ENCODE measurements around the gene EDC4. TPM values are rescaled to one million over a fixed set of nuclear protein-coding genes. Genes with fewer than 3 reads are reported as not detected.

EDC4 gene
- polyA plus RNA-seq, 3 donors = 91.3 to 99.6 (median 95.2) TPM

DNA sequence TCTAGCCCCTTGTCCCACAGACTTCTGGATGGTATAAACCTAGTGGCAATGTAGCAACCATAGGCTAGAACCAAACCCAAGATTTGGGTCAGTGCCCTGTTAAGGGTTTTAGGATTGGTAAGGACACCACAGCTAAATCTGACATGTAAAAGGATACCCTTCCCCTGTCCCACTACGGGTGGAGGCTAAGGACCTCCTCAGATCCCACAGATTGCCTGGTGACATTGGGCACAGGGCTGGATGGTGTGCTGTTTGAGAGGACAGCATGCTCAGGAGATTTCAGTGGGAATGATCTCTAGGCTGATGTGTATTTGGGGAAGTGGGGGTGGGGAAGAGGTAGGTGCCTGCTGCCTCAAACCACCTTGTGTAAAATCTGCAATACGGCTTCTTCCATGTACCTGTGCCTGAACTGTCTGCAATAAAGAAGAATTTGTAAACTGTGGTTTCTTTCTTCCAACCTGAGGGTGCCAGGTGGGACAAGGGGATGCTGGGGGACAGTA is 671 bp upstream of the EDC4 start:
- DNase-seq = no peak

DNA sequence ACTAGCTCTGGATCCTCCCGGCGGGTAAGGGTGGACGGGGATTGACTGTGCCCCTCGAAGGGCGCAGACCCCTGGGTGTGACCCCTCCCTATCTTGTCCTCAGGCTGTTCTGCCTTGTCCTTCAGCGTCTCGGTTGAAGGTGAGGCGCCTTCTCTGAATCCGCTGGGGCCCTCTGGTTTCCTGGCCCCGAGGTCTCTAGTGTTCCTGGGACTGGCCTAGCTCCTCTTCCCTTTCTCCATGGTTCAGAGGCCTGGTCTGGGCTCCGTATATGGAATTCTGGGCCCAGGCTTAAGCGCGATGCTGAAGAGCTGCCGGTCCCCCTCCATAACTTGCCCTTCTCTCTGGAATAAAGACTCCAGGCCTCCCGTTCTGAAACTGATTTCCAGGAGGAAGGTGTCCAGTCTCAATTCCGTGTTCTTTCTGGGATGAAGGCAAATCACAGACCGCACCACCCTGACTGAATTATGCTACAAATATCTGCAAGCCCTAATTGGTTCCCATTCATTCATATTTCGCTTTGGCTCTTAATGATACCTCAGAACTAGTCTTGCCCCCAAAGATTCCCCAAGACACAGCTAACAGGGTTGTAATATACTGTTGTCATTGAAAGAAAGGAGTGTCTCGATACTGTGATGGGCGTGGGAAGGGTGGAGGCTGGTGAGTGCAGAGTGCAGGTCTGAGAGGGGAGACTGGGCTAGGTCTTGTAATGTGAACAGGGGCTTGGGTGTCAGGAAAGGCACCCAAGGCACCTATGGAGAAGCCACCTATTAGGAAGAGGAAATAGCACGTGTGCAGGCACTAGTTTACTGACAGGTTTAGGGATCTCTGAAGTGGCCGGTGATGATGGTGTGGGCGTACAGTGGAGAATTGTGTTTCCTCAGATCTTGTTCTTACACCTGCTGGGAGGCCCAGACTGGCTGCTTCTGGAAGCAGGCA is 851 bp downstream of the EDC4 start:
- DNase-seq = no peak

GRCh38 chr16:67874372-67874771 is 1.5 kb downstream of the EDC4 start:
- DNase-seq = no peak

- no peak for DNase-seq
Measured at GRCh38 chr16:67877064-67877463, 4.2 kb downstream of the EDC4 start.

GRCh38 chr16:67878232-67878631 is 5.4 kb downstream of the EDC4 start:
- DNase-seq = no peak

GRCh38 chr16:67878846-67879245 is 6.0 kb downstream of the EDC4 start:
- no peak for DNase-seq

DNA sequence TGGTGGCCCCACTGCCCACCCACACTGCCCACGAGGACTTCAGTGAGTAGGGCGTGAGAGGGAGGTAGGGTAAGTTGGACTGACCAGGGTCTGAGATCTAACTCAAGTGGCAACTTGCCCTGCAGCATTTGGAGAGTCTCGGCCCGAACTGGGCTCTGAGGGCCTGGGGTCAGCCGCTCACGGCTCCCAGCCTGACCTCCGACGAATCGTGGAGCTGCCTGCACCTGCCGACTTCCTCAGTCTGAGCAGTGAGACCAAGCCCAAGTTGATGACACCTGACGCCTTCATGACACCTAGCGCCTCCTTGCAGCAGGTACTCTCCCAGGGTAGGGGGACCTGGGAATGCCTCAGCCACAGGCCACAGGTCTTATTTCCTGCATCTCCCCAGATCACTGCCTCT is 6.6 kb downstream of the EDC4 start:
- DNase-seq = no peak

- DNase-seq = no peak
Measured at GRCh38 chr16:67879936-67880335, 7.1 kb downstream of the EDC4 start.

DNA sequence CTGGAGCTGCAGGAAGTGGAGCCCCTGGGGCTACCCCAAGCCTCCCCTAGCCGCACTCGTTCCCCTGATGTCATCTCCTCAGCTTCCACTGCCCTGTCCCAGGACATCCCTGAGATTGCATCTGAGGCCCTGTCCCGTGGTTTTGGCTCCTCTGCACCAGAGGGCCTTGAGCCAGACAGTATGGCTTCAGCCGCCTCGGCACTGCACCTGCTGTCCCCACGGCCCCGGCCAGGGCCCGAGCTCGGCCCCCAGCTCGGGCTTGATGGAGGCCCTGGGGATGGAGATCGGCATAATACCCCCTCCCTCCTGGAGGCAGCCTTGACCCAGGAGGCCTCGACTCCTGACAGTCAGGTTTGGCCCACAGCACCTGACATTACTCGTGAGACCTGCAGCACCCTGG is 7.7 kb downstream of the EDC4 start:
- no peak for DNase-seq

GRCh38 chr16:67881621-67882161 is 8.8 kb downstream of the EDC4 start:
- DNase-seq = no peak

DNA sequence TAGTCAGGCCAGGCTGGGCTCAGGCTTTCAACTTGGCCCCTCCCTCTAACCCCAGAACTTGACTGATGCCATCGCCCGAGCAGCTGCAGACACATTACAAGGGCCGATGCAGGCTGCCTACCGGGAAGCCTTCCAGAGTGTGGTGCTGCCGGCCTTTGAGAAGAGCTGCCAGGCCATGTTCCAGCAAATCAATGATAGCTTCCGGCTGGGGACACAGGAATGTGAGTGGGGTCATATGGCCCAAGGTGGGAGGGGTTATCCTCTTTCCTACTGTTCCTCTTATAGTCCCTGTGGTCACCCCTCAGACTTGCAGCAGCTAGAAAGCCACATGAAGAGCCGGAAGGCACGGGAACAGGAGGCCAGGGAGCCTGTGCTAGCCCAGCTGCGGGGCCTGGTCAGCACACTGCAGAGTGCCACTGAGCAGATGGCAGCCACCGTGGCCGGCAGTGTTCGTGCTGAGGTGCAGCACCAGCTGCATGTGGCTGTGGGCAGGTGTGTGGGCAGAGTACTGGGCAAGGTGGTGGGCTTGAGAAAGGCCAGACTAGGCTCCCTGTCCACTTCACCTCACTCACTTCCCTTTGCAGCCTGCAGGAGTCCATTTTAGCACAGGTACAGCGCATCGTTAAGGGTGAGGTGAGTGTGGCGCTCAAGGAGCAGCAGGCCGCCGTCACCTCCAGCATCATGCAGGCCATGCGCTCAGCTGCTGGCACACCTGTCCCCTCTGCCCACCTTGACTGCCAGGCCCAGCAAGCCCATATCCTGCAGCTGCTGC is 9.7 kb downstream of the EDC4 start:
- DNase-seq = no peak

DNA sequence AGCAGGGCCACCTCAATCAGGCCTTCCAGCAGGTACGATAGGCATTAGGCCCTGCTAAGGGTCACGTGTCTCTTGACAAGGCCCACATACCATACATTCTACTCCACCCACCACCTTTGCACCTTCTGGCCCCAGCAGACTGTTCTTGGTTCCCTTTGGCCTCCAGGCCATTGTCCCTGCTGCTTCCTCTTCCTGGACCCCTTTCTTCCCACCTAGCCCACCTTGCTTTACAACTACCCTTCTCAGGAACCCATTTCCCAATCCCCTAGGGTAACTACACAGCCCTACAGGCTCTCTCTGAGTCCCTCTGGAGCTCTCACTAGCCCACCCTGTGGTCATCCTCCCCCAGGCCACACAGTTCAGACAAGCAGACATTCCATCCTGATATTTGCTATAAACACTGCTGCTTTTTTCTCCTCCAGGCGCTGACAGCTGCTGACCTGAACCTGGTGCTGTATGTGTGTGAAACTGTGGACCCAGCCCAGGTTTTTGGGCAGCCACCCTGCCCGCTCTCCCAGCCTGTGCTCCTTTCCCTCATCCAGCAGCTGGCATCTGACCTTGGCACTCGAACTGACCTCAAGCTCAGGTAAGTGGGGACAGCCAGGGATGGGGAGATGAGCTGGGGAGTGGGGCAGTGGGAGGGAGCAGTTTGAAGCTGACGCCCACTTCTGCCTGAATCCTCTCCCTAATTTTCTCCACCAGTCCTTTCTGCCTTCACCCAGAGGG is 10.5 kb downstream of the EDC4 start:
- DNase-seq = no peak

GRCh38 chr16:67883872-67884261 is 11.0 kb downstream of the EDC4 start:
- no peak for DNase-seq

DNA sequence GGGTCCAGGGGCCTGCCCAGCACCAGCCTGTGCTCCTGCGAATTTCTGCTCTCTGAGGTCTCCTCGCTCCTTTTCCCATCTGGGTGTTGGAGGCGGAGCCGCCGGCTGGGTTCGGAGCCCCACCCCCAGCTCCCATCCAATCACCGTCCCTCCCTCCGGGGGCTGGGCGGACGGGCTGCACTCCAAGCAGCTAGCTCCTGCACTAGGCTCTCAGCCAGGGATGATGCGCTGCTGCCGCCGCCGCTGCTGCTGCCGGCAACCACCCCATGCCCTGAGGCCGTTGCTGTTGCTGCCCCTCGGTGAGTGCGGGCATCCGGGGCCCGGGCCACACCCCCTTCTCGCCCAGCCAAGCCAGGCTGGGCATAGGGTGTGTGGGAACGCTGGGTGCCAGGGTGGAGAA is 11.8 kb downstream of the EDC4 start, which contains the start of gene NRN1L:
Gene NRN1L, plus strand, starts transcription at position 202 of the 400 bp plus-strand sequence. Its CDS starts 19 bp downstream, at position 221.
- peak; percentile 68 for DNase-seq

- no peak for DNase-seq
Measured at GRCh38 chr16:67885545-67885944, 12.7 kb downstream of the EDC4 start.

- DNase-seq = no peak
Measured at GRCh38 chr16:67885976-67886375, 13.1 kb downstream of the EDC4 start.

- DNase-seq = no peak
Measured at GRCh38 chr16:67886387-67886786, 13.5 kb downstream of the EDC4 start.

DNA sequence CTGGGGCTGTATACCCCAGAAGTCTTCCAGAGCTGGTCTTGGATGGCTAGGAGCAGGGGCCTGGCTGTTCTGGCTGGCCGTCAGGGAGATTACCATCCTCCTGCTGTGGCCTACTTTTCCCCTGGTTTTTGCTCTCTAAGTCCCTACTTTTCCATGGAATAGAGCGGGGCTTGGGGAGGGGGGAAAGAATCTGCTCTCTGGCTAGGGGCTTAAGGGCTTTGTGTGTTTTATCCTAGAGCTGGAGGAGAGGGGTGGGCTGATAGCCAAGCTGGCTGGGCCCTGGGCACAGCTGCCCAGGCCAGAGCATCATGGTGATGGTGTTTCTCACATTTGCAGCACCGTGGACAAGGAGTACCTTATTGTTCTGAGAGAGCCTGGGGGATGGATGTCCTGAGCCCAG is 15.5 kb downstream of the EDC4 start:
- no peak for DNase-seq

DNA sequence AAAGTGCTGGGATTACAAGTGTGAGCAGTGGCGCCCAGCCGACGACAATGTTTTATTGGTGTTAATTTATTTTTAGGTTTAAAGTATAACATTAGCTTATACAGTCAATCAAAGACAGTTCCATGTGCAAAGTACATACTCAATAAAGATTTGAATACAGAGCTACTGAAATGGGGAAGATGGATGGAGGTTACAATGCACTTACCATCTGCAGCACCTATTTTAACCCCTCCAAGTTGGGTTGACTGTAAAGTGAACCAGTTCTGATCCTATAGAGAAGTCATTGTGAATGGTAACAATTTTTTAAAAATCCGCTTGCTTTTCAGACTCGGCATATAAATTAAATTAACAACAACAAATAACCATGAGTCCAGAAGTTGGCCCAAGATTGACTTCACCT is 19.5 kb downstream of the EDC4 start:
- DNase-seq = no peak

DNA sequence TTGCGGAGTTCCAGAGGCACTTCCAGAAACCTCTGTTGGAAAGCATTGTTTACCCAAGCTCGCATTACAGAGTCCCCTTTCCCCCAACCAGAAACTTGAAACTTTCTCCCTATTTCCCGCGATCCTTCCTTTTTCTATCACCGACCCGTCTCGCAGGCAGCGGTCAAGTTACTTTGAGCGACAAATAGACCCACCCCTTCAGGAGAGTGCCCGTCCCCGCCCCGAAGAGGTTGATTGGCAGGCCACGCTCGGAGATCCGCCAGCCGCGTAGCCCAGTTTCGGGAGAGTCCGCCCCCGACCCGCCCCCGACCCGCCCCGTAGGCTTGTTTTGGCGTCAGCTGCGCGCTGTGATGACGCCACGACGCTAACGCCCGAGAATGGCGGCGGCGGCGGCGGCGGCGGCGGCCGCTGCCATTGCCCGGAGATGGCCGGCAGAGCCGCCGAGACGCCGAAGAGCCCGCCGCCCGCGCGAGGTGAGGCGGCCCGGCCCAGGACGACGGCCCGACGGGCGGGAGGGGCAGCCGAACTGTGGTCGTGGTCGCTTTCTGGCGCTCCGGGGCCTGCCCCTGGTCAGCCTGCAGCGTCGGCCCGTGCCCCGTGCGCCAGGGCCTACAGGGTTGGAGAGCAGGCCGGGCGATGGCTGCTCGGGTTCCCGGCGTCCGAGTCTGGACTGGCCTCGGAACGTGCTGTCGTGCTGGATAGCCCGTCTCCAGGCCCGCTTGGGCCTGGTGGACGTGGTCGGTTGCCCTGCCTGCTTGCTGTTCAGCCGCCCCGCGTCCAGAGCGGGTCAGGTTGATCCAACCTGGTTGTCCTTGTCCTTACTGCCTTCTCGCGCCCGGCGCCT is 20.3 kb downstream of the EDC4 start, which contains the start of gene PSKH1:
Gene PSKH1, plus strand, starts transcription at position 356 of the 844 bp plus-strand sequence. CDS start 15,496 bp downstream, outside the sequence.
- DNase-seq = peak; percentile 96

All from renal pelvis (tissue), 4 donors.